GM12865 (cell line): ENCODE data around the gene CDIPT.

Source experiments
- DNase-seq: peaks from one replicate; pipeline ENCODE4 v3.0.0; 2010; ENCODE audit warnings: low read depth
- H3K4me3 ChIP-seq: 2 replicates; pipeline ENCODE4 v1.5.1; 2011; ENCODE audit warnings: mild to moderate bottlenecking, low read depth, low read length, control low read depth
- TF ChIP-seq, protein P1 (sequence below): IDR thresholded peaks from 2 replicates; pipeline ENCODE4 v1.5.1; 2011; ENCODE audit warnings: low read length, control low read depth, low read depth, inconsistent platforms; ENCODE audit not compliant: insufficient read depth; ENCODE audit errors: missing control alignments

CDIPT gene

DNA sequence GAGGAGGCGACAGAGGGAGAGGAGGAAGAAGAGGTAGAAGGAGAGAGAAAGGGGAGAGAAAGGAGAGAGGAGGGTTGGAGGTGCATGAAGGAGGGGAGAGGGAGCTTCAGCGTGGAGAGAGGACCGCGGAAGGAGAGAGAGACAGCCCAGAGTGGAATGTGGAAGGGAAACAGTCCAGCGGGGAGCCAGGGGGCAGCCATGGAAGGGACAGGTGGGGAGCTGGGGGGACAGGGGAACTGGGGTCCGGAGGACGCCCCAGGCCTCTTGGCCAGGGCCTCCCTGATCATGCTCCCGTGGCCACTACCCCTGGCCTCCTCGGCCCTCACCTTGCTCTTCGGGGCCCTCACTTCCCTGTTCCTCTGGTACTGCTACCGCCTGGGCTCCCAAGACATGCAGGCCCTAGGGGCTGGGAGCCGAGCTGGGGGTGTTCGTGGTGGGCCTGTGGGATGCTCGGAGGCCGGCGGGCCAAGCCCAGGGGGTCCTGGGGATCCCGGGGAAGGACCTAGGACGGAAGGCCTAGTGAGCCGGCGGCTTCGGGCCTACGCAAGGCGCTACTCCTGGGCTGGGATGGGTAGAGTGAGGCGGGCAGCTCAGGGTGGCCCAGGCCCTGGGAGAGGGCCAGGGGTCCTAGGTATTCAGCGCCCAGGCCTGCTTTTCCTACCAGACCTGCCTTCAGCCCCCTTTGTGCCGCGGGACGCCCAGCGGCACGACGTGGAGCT lies 38.0 kb upstream of the CDIPT start:
- H3K4me3 ChIP-seq: no peak overlapping the region
- TF ChIP-seq, protein P1, sequence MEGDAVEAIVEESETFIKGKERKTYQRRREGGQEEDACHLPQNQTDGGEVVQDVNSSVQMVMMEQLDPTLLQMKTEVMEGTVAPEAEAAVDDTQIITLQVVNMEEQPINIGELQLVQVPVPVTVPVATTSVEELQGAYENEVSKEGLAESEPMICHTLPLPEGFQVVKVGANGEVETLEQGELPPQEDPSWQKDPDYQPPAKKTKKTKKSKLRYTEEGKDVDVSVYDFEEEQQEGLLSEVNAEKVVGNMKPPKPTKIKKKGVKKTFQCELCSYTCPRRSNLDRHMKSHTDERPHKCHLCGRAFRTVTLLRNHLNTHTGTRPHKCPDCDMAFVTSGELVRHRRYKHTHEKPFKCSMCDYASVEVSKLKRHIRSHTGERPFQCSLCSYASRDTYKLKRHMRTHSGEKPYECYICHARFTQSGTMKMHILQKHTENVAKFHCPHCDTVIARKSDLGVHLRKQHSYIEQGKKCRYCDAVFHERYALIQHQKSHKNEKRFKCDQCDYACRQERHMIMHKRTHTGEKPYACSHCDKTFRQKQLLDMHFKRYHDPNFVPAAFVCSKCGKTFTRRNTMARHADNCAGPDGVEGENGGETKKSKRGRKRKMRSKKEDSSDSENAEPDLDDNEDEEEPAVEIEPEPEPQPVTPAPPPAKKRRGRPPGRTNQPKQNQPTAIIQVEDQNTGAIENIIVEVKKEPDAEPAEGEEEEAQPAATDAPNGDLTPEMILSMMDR: no peak
- DNase-seq: no peak

DNA sequence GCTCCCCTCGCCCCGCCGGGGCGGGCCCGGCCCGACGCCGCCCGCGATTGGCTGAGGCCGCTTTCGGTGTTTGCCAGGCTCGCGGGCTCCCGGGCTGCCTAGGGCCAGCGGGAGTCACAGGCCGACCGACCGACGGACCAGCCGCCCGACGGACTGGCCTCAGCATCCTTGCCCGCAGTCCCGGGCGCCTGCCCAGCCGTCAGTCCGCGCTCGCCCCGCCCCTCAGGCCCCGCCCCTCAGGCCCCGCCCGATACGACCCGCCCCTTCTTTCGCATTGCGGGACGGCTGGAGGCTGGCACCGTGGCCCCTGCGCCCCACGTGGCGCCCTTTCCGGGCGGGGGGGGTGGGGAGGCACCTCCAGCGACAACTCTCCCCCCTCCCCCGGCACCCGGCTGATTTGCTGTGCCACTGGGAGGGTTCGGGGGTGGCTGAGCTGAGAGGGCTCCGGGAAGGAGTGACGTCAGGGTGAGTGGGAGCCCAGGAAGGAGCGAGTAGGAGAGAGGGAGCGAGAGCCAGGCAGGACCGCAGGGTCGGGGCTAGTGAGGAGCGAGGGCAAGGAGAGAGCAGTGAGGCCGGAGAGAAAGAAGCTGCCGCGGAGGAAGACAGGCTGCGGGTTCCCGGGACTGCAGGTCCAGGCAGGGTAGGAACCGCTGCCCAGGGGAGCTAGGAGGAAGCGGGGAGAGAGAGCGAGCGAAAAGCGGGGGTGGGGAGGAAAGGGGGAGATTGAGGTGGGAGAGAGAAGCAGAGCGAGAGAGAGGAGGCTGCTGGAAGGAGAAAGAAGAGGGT lies 37.3 kb upstream of the CDIPT start, which contains the start of gene ASPHD1:
TSS of gene ASPHD1 (plus strand) at position 387 of the 786 bp plus-strand sequence. CDS start 484 bp downstream, outside the sequence.
- TF ChIP-seq, protein P1: no peak
- peak within 1 kb of the TSS; percentile 54 for H3K4me3 ChIP-seq
- peak; percentile 47 for DNase-seq

DNA sequence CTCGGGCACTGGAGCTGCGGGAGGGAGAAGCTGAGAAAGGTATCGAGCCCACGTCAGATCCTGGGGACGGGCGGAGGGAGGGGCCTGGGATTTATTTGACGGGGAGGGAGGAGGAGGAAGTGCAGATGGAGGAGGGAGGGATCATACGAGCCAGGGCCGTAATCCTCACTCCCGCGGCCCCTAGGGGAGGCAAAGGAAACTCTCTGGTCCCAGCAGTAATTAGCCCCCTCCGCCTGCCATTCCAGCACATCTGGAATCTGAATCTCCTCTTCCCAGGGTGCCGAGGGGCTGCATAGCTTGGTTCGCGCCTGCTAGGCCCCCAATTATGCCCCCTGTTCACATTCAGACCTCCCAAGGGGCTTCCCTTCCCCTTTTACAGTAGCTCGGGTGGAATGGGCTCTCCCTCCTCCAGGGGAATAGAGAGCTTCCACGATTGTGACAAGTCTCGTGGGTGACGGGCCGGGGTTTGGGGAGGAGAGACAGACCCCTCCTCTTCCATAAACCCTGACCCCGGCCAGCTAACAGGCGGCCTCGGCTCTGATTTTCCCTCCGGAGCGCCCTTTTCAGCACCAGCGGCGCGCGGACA lies 36.6 kb upstream of the CDIPT start, which contains the start of gene SEZ6L2:
TSS of gene SEZ6L2 (minus strand) at position 35 of the 586 bp plus-strand sequence. CDS start 531 bp downstream, outside the sequence.
- peak; percentile 13 for DNase-seq
- TF ChIP-seq, protein P1: no peak
- peak within 1 kb of the TSS; percentile 54 for H3K4me3 ChIP-seq

DNA sequence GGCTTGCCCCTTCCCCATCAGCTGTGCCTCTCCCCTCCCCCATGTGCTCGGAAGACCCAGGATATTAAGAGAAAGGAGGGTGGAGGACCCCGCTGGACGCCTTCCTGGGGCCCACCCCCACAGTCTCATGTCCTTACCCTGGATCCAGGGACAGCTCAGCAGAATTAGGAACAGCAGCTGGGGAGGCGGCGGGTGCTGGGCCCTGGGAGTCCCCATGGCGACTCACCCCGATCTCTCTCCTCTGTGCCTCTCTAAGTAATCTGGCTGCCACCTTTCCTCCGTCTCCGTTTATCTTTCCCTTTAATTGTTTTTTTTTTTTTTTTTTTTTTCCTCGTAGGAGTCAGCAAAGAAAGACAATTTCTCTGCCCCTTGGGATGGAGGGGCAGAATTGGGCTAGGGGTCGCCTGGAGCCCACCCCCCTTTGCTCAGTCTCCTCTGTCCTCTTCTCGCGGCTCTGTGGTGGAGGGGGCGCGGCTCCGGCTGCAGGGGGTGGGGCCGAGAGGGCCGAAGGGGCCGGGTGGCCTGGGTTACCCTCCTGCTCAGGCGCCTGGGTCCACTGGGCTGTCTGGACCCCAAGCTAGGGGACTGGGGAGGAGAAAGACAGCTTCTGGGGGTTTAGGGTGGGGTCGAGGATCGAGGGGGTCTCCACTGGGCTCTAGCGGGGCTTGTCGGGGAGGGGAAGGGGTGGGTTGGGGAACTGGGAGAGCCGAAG lies 35.9 kb upstream of the CDIPT start:
- no peak overlapping the region for H3K4me3 ChIP-seq
- DNase-seq: no peak
- TF ChIP-seq, protein P1: no peak

DNA sequence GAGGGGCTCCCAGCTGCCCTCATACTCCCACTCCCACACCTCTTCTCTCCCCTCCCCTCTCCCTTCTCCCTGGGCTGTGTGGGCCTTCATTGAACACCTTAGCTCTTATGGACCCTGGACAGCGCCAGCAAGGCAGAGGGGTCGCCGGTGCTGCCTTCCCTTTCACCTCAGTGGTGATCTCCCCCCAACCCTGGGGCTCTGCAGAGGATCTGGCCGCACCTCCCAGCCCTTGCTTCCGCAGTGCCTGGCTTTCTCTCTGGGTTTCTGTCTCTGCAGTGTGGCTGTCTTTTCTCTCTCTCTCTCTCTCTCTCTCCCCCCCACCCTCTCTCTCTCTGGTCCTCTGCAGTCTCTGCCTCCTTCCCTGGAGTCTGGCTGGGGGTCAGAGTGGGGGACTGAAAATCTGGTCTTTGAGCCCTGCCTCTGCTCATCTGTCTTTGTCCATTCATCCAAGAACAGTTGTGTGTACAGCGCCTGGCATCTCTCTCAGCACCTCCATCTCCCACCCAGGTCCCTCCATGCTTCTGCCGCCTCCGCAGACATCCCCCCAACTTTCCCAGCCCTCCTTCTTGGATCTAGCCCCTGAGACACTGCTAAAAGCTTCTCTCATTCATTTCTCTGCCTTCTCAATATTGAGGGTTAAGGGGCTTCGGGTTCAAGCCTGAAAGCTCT lies 35.2 kb upstream of the CDIPT start:
- DNase-seq: no peak
- H3K4me3 ChIP-seq: no peak overlapping the region
- TF ChIP-seq, protein P1: no peak

DNA sequence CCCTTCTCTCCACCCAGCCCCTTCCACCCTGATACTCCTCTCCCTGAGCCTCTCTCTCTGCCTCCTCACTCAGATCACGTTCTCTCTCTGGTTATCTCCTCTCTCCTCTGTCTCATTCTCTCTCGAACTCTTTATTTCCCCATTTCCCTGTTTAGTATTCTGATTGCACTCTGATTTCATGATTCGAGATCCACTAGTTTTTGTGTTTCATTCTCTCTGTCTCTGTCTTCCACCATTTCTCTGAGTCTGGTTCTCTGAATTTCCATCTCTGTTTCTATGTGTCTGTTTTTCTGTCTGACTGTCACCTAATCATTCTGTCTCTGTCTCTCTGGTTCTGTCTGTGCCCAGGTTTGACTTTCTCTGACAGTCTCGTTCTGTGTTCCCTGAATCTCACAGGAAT lies 34.3 kb upstream of the CDIPT start:
- H3K4me3 ChIP-seq: no peak overlapping the region
- TF ChIP-seq, protein P1: no peak

More for the DNA sequence above, 34.3 kb upstream of the CDIPT start:
- DNase-seq: no peak
